WTC11 (cell line): ENCODE measurements around the gene DYRK3. TPM values are rescaled to one million over a fixed set of nuclear protein-coding genes. Genes with fewer than 3 reads are reported as not detected.
"Not testable (repeated sequence)": the region's sequence is repeated elsewhere in the genome, so short reads cannot be mapped to it uniquely, and the experiment has no call there.

Experiments
- ATAC-seq: fragments of 200-7000 bp; cut with Tn5 transposase; 2 replicates; pipeline ENCODE4 v1.10.0; 2021; ENCODE audit warnings: mild to moderate bottlenecking, moderate library complexity
- CTCF ChIA-PET: fragments of 300-600 bp; sonication (Branson Sonifier 250); formaldehyde crosslinking; loops from one replicate; lab custom pipeline; 2021; ENCODE audit warnings: antibody characterized with exemption; lab: Charles Lee
- POLR2A ChIA-PET: fragments of 350-600 bp; sonication (Branson Sonifier 250); formaldehyde crosslinking; loops from one replicate; lab custom pipeline; 2021; ENCODE audit warnings: antibody characterized with exemption; lab: Charles Lee
- DNase-seq: peaks from one replicate; pipeline ENCODE4 v3.0.0; 2021; ENCODE audit warnings: low spot score
- H3K27ac Mint-ChIP-seq: 2 replicates; pipeline ENCODE4 v1.8.0; 2021; ENCODE audit warnings: mixed read lengths
- H3K27me3 Mint-ChIP-seq: 2 replicates; pipeline ENCODE4 v1.8.0; 2021; ENCODE audit warnings: low read depth, mild to moderate bottlenecking, moderate library complexity, mixed read lengths
- H3K36me3 Mint-ChIP-seq: 2 replicates; pipeline ENCODE4 v1.8.0; 2021; ENCODE audit warnings: mixed read lengths
- H3K4me1 Mint-ChIP-seq: 2 replicates; pipeline ENCODE4 v1.8.0; 2022; ENCODE audit warnings: mixed read lengths
- H3K4me3 Mint-ChIP-seq: 2 replicates; pipeline ENCODE4 v1.8.0; 2021; ENCODE audit warnings: mild to moderate bottlenecking, moderate library complexity, mixed read lengths
- H3K9me3 Mint-ChIP-seq: 2 replicates; pipeline ENCODE4 v1.8.0; 2021; ENCODE audit warnings: mixed read lengths
- ATF1 ChIP-seq: sonication (generic); formaldehyde crosslinking; IDR thresholded peaks from 2 replicates; pipeline ENCODE4 v1.8.1; 2023; ENCODE audit warnings: mild to moderate bottlenecking, moderate library complexity, missing genetic modification reagents
- CREM ChIP-seq: sonication (generic); formaldehyde crosslinking; IDR thresholded peaks from 2 replicates; pipeline ENCODE4 v1.8.1; 2022; ENCODE audit warnings: mild to moderate bottlenecking, missing genetic modification reagents, moderate library complexity
- ELF4 ChIP-seq: sonication (generic); formaldehyde crosslinking; IDR thresholded peaks from 2 replicates; pipeline ENCODE4 v1.8.1; 2022; ENCODE audit warnings: low read depth, mild to moderate bottlenecking, moderate library complexity, missing genetic modification reagents
- ESRRA ChIP-seq: sonication (generic); formaldehyde crosslinking; IDR thresholded peaks from 2 replicates; pipeline ENCODE4 v1.8.1; 2022; ENCODE audit warnings: mild to moderate bottlenecking, missing genetic modification reagents, borderline replicate concordance
- FOXK1 ChIP-seq: sonication (generic); formaldehyde crosslinking; IDR thresholded peaks from 2 replicates; pipeline ENCODE4 v1.8.0; 2022; ENCODE audit warnings: mild to moderate bottlenecking, moderate library complexity, missing genetic modification reagents
- FOXP1 ChIP-seq: sonication (generic); formaldehyde crosslinking; IDR thresholded peaks from 2 replicates; pipeline ENCODE4 v1.8.0; 2022; ENCODE audit warnings: missing genetic modification reagents, mild to moderate bottlenecking, moderate library complexity, borderline replicate concordance
- GRHL2 ChIP-seq: fragments of 250-450 bp; sonication (Bioruptor Pico); IDR thresholded peaks from 2 replicates; pipeline ENCODE4 v1.8.0; 2022; ENCODE audit warnings: mild to moderate bottlenecking, moderate library complexity; ENCODE audit not compliant: insufficient replicate concordance, severe bottlenecking
- HMGA2 ChIP-seq: fragments of 250-450 bp; sonication (Bioruptor Pico); IDR thresholded peaks from 2 replicates; pipeline ENCODE4 v1.4.0; 2021; ENCODE audit warnings: mild to moderate bottlenecking, moderate library complexity
- KAT7 ChIP-seq: sonication (generic); formaldehyde crosslinking; IDR thresholded peaks from 2 replicates; pipeline ENCODE4 v1.8.1; 2023; ENCODE audit warnings: missing genetic modification reagents, mild to moderate bottlenecking, borderline replicate concordance
- NFATC4 ChIP-seq: fragments of 250-450 bp; sonication (Bioruptor Pico); IDR thresholded peaks from 2 replicates; pipeline ENCODE4 v1.9.0; 2021; ENCODE audit warnings: mild to moderate bottlenecking
- NFE2L1 ChIP-seq: sonication (generic); formaldehyde crosslinking; IDR thresholded peaks from 2 replicates; pipeline ENCODE4 v1.8.1; 2023; ENCODE audit warnings: missing genetic modification reagents
- NR3C1 ChIP-seq: sonication (generic); formaldehyde crosslinking; conservative IDR thresholded peaks from 2 replicates; pipeline ENCODE4 v1.8.1; 2023; ENCODE audit warnings: low read depth, mild to moderate bottlenecking, missing genetic modification reagents
- RORB ChIP-seq: fragments of 250-450 bp; sonication (Bioruptor Pico); IDR thresholded peaks from 2 replicates; pipeline ENCODE4 v1.9.0; 2021; ENCODE audit warnings: mild to moderate bottlenecking
- SP1 ChIP-seq: sonication (generic); formaldehyde crosslinking; conservative IDR thresholded peaks from 2 replicates; pipeline ENCODE4 v1.8.1; 2022; ENCODE audit warnings: missing genetic modification reagents
- ZBTB21 ChIP-seq: sonication (generic); formaldehyde crosslinking; IDR thresholded peaks from 2 replicates; pipeline ENCODE4 v1.8.1; 2023; ENCODE audit warnings: mild to moderate bottlenecking, missing genetic modification reagents, borderline replicate concordance
- ZNF138 ChIP-seq: sonication (generic); formaldehyde crosslinking; conservative IDR thresholded peaks from 2 replicates; pipeline ENCODE4 v1.8.1; 2022; ENCODE audit warnings: mild to moderate bottlenecking, moderate library complexity, missing genetic modification reagents
- ZNF232 ChIP-seq: sonication (generic); formaldehyde crosslinking; IDR thresholded peaks from 2 replicates; pipeline ENCODE4 v1.8.0; 2022; ENCODE audit warnings: mild to moderate bottlenecking, missing genetic modification reagents
- ZNF263 ChIP-seq: sonication (generic); formaldehyde crosslinking; IDR thresholded peaks from 2 replicates; pipeline ENCODE4 v1.8.1; 2022; ENCODE audit warnings: low read depth, mild to moderate bottlenecking, moderate library complexity, missing genetic modification reagents
- total RNA-seq: library from RNA; stranded (reverse); gene quantifications from 3 replicates; pipeline ENCODE4 v1.2.3, GENCODE V29; 2021
- TF ChIP-seq, protein P1 (sequence below): sonication (generic); formaldehyde crosslinking; IDR thresholded peaks from 2 replicates; pipeline ENCODE4 v1.8.1; 2022; ENCODE audit warnings: mild to moderate bottlenecking, moderate library complexity, missing genetic modification reagents
- TF ChIP-seq, protein P2 (sequence below): sonication (generic); formaldehyde crosslinking; IDR thresholded peaks from 2 replicates; pipeline ENCODE4 v1.8.0; 2023; ENCODE audit warnings: missing genetic modification reagents
- TF ChIP-seq, protein P3 (sequence below): sonication (generic); formaldehyde crosslinking; IDR thresholded peaks from 2 replicates; pipeline ENCODE4 v1.8.1; 2023; ENCODE audit warnings: mild to moderate bottlenecking, missing genetic modification reagents, moderate library complexity
- TF ChIP-seq, protein P4 (sequence below): sonication (generic); formaldehyde crosslinking; IDR thresholded peaks from 2 replicates; pipeline ENCODE4 v1.8.0; 2022; ENCODE audit warnings: mild to moderate bottlenecking, missing genetic modification reagents
- TF ChIP-seq, protein P5 (sequence below): sonication (generic); formaldehyde crosslinking; IDR thresholded peaks from 2 replicates; pipeline ENCODE4 v1.8.1; 2023; ENCODE audit warnings: mild to moderate bottlenecking, missing genetic modification reagents

The DYRK3 gene
- total RNA-seq, 1 experiment from 2014 or later: 7.8 TPM

DNA sequence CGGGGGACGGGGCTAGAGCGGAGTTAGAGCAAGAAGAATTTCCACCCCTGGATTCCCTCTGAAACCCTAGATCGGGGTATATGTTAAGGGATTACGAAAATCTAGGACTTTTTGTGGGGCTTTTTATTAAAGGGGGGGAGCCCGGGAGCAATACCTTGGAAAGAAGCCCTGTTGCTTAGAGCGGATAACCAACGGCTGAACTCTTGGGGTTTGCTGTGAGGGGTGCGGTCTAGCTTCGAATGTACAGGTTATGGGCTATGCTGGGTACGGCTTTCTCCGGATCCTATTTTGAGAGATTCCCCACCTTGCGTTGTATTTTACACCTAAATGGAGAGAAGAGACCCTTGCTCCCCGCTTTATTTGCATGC lies 626 bp downstream of the DYRK3 start:
- H3K36me3 Mint-ChIP-seq: no peaks in the 10 kb centered on the region
- peak; percentile 2 for ATAC-seq
- ChIA-PET CTCF (interaction anchor here (0.7 to 13.9 kb wide), 13 partner anchors 15 to 397 kb away, joined by 3 to 659 read pairs (median 7); partner anchors contain the start of genes C1orf116 and EIF2D), POLR2A (interaction anchor here (1.0 to 1.9 kb wide), 6 partner anchors 10 to 346 kb away, joined by 3 to 15 read pairs (median 6); partner anchors contain the start of gene EIF2D)
- peak overlapping the region; percentile 76 for H3K4me3 Mint-ChIP-seq
- no peak overlapping the region for H3K27ac Mint-ChIP-seq
- no peaks in the 10 kb centered on the region for H3K9me3 Mint-ChIP-seq
- no peaks in the 10 kb centered on the region; the same call in 1 of the 2 replicates for H3K27me3 Mint-ChIP-seq
- H3K4me1 Mint-ChIP-seq: peaks cover 34% of the 10 kb centered on the region
- TF ChIP-seq ZBTB21 (no peak), CREM (CRISPR knock-in tag) (no peak), KAT7 (CRISPR knock-in tag) (no peak)
- DNase-seq: no peak

DNA sequence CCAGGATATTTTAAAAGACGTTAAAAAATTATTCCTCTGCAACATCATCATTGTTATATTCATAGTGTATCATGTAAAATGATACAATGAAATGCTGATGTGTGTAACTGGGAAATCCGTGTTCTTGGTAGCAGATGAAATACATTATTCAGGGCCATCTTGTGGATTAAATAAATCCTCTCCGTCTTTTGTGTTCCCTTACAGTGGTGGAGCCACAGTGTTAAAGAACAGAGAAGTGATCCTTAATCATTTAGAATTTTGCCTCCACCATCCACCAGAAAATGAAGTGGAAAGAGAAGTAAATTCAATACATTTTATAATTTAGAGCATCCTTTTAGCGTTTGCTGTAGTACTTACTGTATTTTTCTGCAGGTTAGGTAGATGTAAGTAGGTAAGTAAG lies 1.3 kb downstream of the DYRK3 start:
- no peak for ATAC-seq
- TF ChIP-seq ELF4 (CRISPR knock-in tag) (no peak), ZNF232 (no peak), HMGA2 (CRISPR knock-in tag) (no peak), GRHL2 (no peak), FOXK1 (CRISPR knock-in tag) (no peak), FOXP1 (no peak), ATF1 (CRISPR knock-in tag) (no peak), SP1 (CRISPR knock-in tag) (no peak), ZNF263 (CRISPR knock-in tag) (no peak)
- TF ChIP-seq, protein P1, sequence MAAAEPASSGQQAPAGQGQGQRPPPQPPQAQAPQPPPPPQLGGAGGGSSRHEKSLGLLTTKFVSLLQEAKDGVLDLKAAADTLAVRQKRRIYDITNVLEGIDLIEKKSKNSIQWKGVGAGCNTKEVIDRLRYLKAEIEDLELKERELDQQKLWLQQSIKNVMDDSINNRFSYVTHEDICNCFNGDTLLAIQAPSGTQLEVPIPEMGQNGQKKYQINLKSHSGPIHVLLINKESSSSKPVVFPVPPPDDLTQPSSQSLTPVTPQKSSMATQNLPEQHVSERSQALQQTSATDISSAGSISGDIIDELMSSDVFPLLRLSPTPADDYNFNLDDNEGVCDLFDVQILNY (CRISPR knock-in tag): no peak
- TF ChIP-seq, protein P2, sequence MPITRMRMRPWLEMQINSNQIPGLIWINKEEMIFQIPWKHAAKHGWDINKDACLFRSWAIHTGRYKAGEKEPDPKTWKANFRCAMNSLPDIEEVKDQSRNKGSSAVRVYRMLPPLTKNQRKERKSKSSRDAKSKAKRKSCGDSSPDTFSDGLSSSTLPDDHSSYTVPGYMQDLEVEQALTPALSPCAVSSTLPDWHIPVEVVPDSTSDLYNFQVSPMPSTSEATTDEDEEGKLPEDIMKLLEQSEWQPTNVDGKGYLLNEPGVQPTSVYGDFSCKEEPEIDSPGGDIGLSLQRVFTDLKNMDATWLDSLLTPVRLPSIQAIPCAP (CRISPR knock-in tag): no peak
- TF ChIP-seq, protein P3, sequence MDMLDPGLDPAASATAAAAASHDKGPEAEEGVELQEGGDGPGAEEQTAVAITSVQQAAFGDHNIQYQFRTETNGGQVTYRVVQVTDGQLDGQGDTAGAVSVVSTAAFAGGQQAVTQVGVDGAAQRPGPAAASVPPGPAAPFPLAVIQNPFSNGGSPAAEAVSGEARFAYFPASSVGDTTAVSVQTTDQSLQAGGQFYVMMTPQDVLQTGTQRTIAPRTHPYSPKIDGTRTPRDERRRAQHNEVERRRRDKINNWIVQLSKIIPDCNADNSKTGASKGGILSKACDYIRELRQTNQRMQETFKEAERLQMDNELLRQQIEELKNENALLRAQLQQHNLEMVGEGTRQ (CRISPR knock-in tag): no peak

DNA sequence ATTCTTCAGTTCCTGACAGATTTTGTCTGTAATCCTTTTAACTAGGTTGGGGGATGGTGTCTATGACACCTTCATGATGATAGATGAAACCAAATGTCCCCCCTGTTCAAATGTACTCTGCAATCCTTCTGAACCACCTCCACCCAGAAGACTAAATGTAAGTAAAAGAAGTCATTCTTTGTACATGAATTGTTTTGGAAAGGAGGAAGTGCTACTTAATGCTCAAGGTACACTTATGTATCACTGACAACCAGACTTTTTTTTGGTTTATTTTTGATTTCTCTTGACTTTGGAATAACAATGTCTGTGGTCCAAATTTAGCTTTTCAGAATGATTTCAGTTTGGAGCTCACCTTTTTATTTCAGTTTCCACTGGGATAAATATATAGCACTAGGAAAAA lies 2.3 kb downstream of the DYRK3 start:
- TF ChIP-seq NFE2L1 (no peak), ESRRA (CRISPR knock-in tag) (no peak), NR3C1 (CRISPR knock-in tag) (no peak), NFATC4 (CRISPR knock-in tag) (no peak), ZNF138 (CRISPR knock-in tag) (no peak), RORB (CRISPR knock-in tag) (no peak)
- TF ChIP-seq, protein P4, sequence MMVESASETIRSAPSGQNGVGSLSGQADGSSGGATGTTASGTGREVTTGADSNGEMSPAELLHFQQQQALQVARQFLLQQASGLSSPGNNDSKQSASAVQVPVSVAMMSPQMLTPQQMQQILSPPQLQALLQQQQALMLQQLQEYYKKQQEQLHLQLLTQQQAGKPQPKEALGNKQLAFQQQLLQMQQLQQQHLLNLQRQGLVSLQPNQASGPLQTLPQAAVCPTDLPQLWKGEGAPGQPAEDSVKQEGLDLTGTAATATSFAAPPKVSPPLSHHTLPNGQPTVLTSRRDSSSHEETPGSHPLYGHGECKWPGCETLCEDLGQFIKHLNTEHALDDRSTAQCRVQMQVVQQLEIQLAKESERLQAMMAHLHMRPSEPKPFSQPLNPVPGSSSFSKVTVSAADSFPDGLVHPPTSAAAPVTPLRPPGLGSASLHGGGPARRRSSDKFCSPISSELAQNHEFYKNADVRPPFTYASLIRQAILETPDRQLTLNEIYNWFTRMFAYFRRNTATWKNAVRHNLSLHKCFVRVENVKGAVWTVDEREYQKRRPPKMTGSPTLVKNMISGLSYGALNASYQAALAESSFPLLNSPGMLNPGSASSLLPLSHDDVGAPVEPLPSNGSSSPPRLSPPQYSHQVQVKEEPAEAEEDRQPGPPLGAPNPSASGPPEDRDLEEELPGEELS (CRISPR knock-in tag): no peak
- TF ChIP-seq, protein P5, sequence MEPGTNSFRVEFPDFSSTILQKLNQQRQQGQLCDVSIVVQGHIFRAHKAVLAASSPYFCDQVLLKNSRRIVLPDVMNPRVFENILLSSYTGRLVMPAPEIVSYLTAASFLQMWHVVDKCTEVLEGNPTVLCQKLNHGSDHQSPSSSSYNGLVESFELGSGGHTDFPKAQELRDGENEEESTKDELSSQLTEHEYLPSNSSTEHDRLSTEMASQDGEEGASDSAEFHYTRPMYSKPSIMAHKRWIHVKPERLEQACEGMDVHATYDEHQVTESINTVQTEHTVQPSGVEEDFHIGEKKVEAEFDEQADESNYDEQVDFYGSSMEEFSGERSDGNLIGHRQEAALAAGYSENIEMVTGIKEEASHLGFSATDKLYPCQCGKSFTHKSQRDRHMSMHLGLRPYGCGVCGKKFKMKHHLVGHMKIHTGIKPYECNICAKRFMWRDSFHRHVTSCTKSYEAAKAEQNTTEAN (CRISPR knock-in tag): no peak
- ChIA-PET CTCF (interaction anchor here (0.7 to 13.9 kb wide), 3 partner anchors 25 to 158 kb away, joined by 3 to 659 read pairs (median 4); partner anchors contain the start of gene EIF2D), POLR2A (no interaction called here)
- Mint-ChIP-seq H3K36me3 (no peaks in the 10 kb centered on the region), H3K4me1 (peaks cover 32% of the 10 kb centered on the region), H3K4me3 (no peak overlapping the region), H3K27ac (no peak overlapping the region), H3K9me3 (no peaks in the 10 kb centered on the region), H3K27me3 (no peaks in the 10 kb centered on the region; the same call in 1 of the 2 replicates)
- ATAC-seq: no peak
- DNase-seq: no peak

More for the DNA sequence above, 1.3 kb downstream of the DYRK3 start:
- H3K36me3 Mint-ChIP-seq: no peaks in the 10 kb centered on the region
- H3K9me3 Mint-ChIP-seq: no peaks in the 10 kb centered on the region
- DNase-seq: no peak
- peak overlapping the region; percentile 76 for H3K4me3 Mint-ChIP-seq
- ChIA-PET POLR2A (interaction anchor here (1.5 to 1.9 kb wide), 2 partner anchors 22 to 25 kb away, joined by 9 to 15 read pairs; partner anchors contain the start of gene EIF2D), CTCF (interaction anchor here (1.4 to 13.9 kb wide), 2 partner anchors 24 to 28 kb away, joined by 4 to 659 read pairs; partner anchors contain the start of gene EIF2D)
- no peaks in the 10 kb centered on the region; the same call in 1 of the 2 replicates for H3K27me3 Mint-ChIP-seq
- H3K27ac Mint-ChIP-seq: no peak overlapping the region
- H3K4me1 Mint-ChIP-seq: peaks cover 32% of the 10 kb centered on the region

DNA sequence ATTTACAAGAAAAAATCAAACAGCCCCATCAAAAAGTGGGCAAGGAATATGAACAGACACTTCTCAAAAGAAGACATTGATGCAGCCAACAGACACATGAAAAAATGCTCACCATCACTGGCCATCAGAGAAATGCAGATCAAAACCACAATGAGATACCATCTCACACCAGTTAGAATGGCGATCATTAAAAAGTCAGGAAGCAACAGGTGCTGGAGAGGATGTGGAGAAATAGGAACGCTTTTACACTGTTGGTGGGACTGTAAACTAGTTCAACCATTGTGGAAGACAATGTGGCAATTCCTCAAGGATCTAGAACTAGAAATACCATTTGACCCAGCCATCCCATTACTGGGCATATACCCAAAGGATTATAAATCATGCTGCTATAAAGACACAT lies 6.7 kb downstream of the DYRK3 start:
- POLR2A ChIA-PET: not testable (repeated sequence)

More for the DNA sequence above, 6.7 kb downstream of the DYRK3 start:
- CTCF ChIA-PET, DNase-seq, H3K27me3 Mint-ChIP-seq, H3K36me3 Mint-ChIP-seq, ATAC-seq, H3K4me3 Mint-ChIP-seq, H3K27ac Mint-ChIP-seq, H3K9me3 Mint-ChIP-seq: not testable (repeated sequence)
- H3K4me1 Mint-ChIP-seq: peaks cover 15% of the 10 kb centered on the region
